Thymus (tissue), 11 donors: ENCODE results near the gene HERC2. TPM values are rescaled to one million over a fixed set of nuclear protein-coding genes. Genes with fewer than 3 reads are reported as not detected.

Source experiments
- DNase-seq, 9 donors: peaks; one replicate each; pipeline ENCODE4 v3.0.0-alpha.2; 2013; ENCODE audit warnings: low spot score in 9 of 9, low read depth in 6 of 9, missing footprints in 1 of 9
- H3K27ac ChIP-seq, 2 donors: one replicate each; pipeline ENCODE4 v1.5.1; 2013; ENCODE audit warnings: control low read depth in 1 of 2, low read depth in 1 of 2, low read length in 1 of 2, mild to moderate bottlenecking in 1 of 2, moderate library complexity in 1 of 2
- H3K27me3 ChIP-seq, 2 donors: one replicate each; pipeline ENCODE4 v1.5.1; 2013; ENCODE audit warnings: low read length in 1 of 2; ENCODE audit not compliant: control insufficient read depth in 2 of 2, insufficient read depth in 1 of 2
- H3K36me3 ChIP-seq, 2 donors: one replicate each; pipeline ENCODE4 v1.5.1; 2013; ENCODE audit warnings: low read length in 1 of 2, mild to moderate bottlenecking in 1 of 2, moderate library complexity in 1 of 2; ENCODE audit not compliant: control insufficient read depth in 2 of 2, insufficient read depth in 2 of 2
- H3K4me1 ChIP-seq, 2 donors: one replicate each; pipeline ENCODE4 v1.5.1; 2013; ENCODE audit warnings: low read length in 2 of 2; ENCODE audit not compliant: control insufficient read depth in 2 of 2, insufficient read depth in 2 of 2
- H3K4me3 ChIP-seq, 2 donors: one replicate each; pipeline ENCODE4 v1.5.1; 2013; ENCODE audit warnings: low read length in 2 of 2, control low read depth in 1 of 2, mild to moderate bottlenecking in 1 of 2
- H3K9me3 ChIP-seq, 2 donors: one replicate each; pipeline ENCODE4 v1.5.1; 2013; ENCODE audit warnings: low read length in 1 of 2, mild to moderate bottlenecking in 1 of 2; ENCODE audit not compliant: control insufficient read depth in 2 of 2, insufficient read depth in 1 of 2
- WGBS: extraction: QIAGEN DNeasy Blood & Tissue Kit; methylation state at CpG from one replicate; pipeline ENCODE4 v1.1.7; 2013; 5-methylcytosine and 5-hydroxymethylcytosine counted together
- polyA plus RNA-seq: library from polyadenylated mRNA; stranded (reverse); fragments of 200-250 nt; gene quantifications from one replicate; pipeline ENCODE4 v1.2.3, GENCODE V29; 2013
- total RNA-seq: library from RNA; stranded (reverse); fragments of 120-200 nt; gene quantifications from one replicate; pipeline ENCODE4 v1.2.4, GENCODE V29; 2013
- donor health status: healthy.

The HERC2 gene
- total and polyA plus RNA-seq, 2 donors: 18.7 to 27.1 TPM

- DNase-seq: no peak
- no peak overlapping the region for H3K27ac ChIP-seq
- H3K4me1 ChIP-seq: no peaks in the 10 kb centered on the region
- no peaks in the 10 kb centered on the region for H3K36me3 ChIP-seq
- no peak overlapping the region for H3K4me3 ChIP-seq
- H3K9me3 ChIP-seq: no peaks in the 10 kb centered on the region
- WGBS: 81% methylated on average over 3 of the region's 3 CpGs
- H3K27me3 ChIP-seq: peaks cover 0 to 3% of the 10 kb centered on the region in 2 donors
Observed at GRCh38 chr15:28084547-28084946, 237.4 kb downstream of the HERC2 start.

GRCh38 chr15:28082891-28083684 lies 238.9 kb downstream of the HERC2 start:
- H3K4me3 ChIP-seq: no peak overlapping the region
- H3K27me3 ChIP-seq: peaks cover 0 to 3% of the 10 kb centered on the region in 2 donors
- H3K9me3 ChIP-seq: no peaks in the 10 kb centered on the region
- H3K4me1 ChIP-seq: no peaks in the 10 kb centered on the region
- no peaks in the 10 kb centered on the region for H3K36me3 ChIP-seq
- H3K27ac ChIP-seq: no peak overlapping the region
- 75% methylated on average over 11 of the region's 11 CpGs for WGBS
- DNase-seq: no peak

DNA sequence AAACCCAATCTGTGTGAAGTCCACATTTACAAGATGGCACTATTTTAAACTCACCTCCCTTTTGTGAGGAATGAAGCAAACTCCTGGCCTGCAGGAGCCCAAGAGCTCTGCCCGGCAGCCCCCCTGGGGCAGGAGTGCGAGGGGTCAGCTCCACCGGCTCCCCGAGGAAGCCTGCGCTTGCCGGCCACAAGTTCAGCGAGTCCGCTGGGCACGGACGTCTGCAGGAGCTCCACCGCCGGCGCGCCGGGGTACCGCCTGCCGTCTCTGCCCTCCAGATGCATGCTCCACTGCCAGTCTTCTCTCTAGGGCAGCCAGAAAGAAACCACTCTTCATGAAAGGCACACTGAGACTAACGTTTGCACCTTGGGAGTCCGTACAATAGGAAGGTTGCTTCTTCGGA lies 240.4 kb downstream of the HERC2 start:
- DNase-seq: no peak
- 98% methylated on average over 20 of the region's 20 CpGs for WGBS

DNA sequence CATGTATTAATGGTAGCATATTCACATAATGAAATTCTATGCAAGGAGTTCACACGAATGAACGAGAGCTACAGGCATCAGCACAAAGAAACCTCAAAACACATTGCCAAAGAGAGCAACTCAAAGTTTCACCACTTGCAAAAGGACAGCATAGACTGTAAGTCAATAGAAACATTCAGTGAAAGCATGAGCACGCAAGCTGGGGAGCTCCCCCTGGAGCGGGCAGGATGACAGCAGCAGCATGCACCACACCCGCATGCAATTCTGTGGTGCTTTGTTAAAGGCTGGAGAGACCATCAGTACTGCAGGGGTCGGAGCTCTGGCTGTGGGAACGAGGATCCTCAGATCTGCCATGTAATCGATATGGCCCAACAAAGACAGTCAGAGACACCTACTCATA lies 241.6 kb downstream of the HERC2 start:
- Histone ChIP-seq H3K9me3 (no peaks in the 10 kb centered on the region), H3K4me3 (no peak overlapping the region), H3K4me1 (no peaks in the 10 kb centered on the region), H3K27me3 (peaks cover 0 to 3% of the 10 kb centered on the region in 2 donors), H3K27ac (no peak overlapping the region), H3K36me3 (no peaks in the 10 kb centered on the region)
- no peak for DNase-seq
- WGBS: 85% methylated on average over 8 of the region's 8 CpGs

More for the DNA sequence above, 240.4 kb downstream of the HERC2 start:
- Histone ChIP-seq H3K27ac (no peak overlapping the region), H3K36me3 (no peaks in the 10 kb centered on the region), H3K9me3 (no peaks in the 10 kb centered on the region), H3K4me3 (no peak overlapping the region), H3K4me1 (no peaks in the 10 kb centered on the region), H3K27me3 (peaks cover 0 to 3% of the 10 kb centered on the region in 2 donors)

DNA sequence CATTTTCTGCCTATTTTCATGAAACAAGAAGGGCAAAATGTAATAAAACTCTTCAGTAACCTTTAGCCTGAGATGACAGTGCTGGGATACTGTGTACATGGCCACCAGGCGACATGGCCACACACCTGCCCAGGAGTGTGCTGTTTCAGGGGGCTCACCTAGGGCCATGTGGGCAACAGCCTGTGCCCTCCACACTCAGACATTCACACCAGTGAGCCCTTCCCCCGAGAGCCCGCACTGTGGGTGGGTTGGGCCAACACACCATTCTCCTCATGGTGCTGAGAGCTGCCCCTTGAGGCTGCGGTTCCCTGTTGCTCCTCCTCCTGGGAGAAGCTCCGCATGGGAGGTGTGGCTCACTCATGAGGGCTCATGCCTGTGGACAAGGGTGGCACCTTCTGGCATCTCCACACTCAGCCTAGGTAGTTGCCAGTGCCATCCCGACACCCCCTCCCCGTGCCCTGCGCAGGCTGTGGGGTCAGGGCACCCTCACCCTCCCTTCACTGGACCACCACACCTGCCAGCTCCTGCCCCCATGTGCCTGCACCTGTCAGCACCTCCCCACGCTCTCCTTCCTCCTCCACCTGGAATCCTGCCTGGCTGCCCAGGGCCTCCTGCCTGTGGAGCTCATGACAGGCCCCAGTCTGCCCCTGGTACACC lies 242.5 kb downstream of the HERC2 start:
- Histone ChIP-seq H3K4me3 (no peak overlapping the region), H3K36me3 (no peaks in the 10 kb centered on the region), H3K4me1 (no peaks in the 10 kb centered on the region), H3K27me3 (peaks cover 0 to under 1% of the 10 kb centered on the region in 2 donors), H3K27ac (no peak overlapping the region), H3K9me3 (no peaks in the 10 kb centered on the region)
- no peak for DNase-seq
- WGBS: 92% methylated on average over 9 of the region's 9 CpGs

GRCh38 chr15:28078191-28078719 lies 243.7 kb downstream of the HERC2 start:
- WGBS: 89% methylated on average over 1 of the region's 1 CpG
- H3K4me1 ChIP-seq: no peaks in the 10 kb centered on the region
- H3K9me3 ChIP-seq: no peaks in the 10 kb centered on the region

DNA sequence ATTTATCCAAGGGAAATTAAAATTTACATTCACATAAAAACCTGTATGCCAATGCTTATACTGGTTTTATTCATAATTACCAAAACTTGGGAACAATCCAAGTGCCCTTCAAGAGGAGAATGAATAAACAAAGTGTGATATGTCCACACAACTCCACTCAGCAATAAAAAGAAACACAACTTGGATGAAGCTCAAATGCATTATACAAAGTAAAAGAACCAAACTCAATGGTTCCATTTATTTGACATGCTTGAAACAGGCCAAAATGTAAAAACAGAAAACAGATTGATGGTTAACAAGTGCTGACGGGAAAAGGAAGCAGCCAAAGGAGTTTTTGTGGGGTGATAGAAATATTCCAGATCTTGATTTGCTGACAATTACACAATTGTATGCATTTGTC lies 246.4 kb downstream of the HERC2 start:
- H3K9me3 ChIP-seq: no peaks in the 10 kb centered on the region
- H3K4me3 ChIP-seq: no peak overlapping the region
- no peaks in the 10 kb centered on the region for H3K4me1 ChIP-seq
- H3K27ac ChIP-seq: no peak overlapping the region
- H3K36me3 ChIP-seq: no peaks in the 10 kb centered on the region
- 83% methylated on average over 1 of the region's 1 CpG for WGBS
- H3K27me3 ChIP-seq: no peaks in the 10 kb centered on the region
- no peak for DNase-seq

More at GRCh38 chr15:28078191-28078719, 243.7 kb downstream of the HERC2 start:
- DNase-seq: no peak
- H3K27ac ChIP-seq: no peak overlapping the region
- H3K36me3 ChIP-seq: no peaks in the 10 kb centered on the region
- no peak overlapping the region for H3K4me3 ChIP-seq
- H3K27me3 ChIP-seq: no peaks in the 10 kb centered on the region

- Histone ChIP-seq H3K36me3 (no peaks in the 10 kb centered on the region), H3K27me3 (no peaks in the 10 kb centered on the region), H3K27ac (no peak overlapping the region), H3K9me3 (no peaks in the 10 kb centered on the region), H3K4me1 (no peaks in the 10 kb centered on the region), H3K4me3 (no peak overlapping the region)
- DNase-seq: no peak
- 4% methylated on average over 1 of the region's 1 CpG for WGBS
Observed at GRCh38 chr15:28068930-28069329, 253.0 kb downstream of the HERC2 start.

DNA sequence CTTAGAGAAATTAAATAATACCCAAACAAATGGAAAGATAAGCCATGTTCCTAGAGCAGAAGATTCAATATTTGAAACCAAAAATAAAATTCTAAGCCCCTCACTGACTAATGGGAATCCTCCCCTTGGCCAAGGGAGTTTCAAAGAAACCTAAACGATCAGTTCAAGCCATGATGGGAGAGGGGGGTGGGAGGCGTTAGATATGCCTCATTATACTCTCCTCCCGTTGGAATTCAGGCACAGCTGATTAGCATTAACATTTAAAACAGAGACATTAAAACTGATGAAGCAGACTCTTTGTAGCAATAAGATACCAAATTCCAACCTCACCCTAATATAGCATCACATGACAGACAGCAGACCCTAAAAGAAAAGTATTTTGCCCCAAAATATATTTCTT lies 255.7 kb downstream of the HERC2 start:
- Histone ChIP-seq H3K4me3 (no peak overlapping the region), H3K27me3 (no peaks in the 10 kb centered on the region), H3K9me3 (no peaks in the 10 kb centered on the region), H3K36me3 (no peaks in the 10 kb centered on the region), H3K4me1 (no peaks in the 10 kb centered on the region), H3K27ac (no peak overlapping the region)
- WGBS: 72% methylated on average over 3 of the region's 3 CpGs
- DNase-seq: no peak
